GM12878 (cell line): Measurements from ENCODE around the gene PRKCG.

Source experiments
- BCL3 ChIP-seq: IDR thresholded peaks from 2 replicates; pipeline ENCODE4 v1.6.1; 2011; ENCODE audit warnings: borderline replicate concordance, low read depth, mild to moderate bottlenecking, moderate library complexity, low read length; ENCODE audit not compliant: insufficient read depth, poor library complexity, severe bottlenecking
- CEBPB ChIP-seq, 2 experiments: fragments of 150-350 bp in 1 of 2; IDR thresholded peaks; 2 replicates each; pipeline ENCODE4 v1.6.1; 2012 to 2014; ENCODE audit warnings: low read depth in 2 of 2, low read length in 2 of 2, borderline replicate concordance in 1 of 2, inconsistent platforms in 1 of 2
- CREB1 ChIP-seq: IDR thresholded peaks from 2 replicates; pipeline ENCODE4 v1.6.1; 2012; ENCODE audit warnings: low read depth, mild to moderate bottlenecking, inconsistent platforms
- EED ChIP-seq: sonication (generic); IDR thresholded peaks from 2 replicates; pipeline ENCODE4 v1.6.1; 2016; ENCODE audit warnings: antibody characterized with exemption, low read depth
- MYC ChIP-seq: IDR thresholded peaks from 2 replicates; pipeline ENCODE4 v1.6.1; 2011; ENCODE audit warnings: mild to moderate bottlenecking, low read length, moderate library complexity, inconsistent platforms; ENCODE audit not compliant: insufficient read depth, insufficient replicate concordance, insufficient read length, severe bottlenecking
- NRF1 ChIP-seq: conservative IDR thresholded peaks from 2 replicates; pipeline ENCODE4 v1.6.1; 2011; ENCODE audit warnings: mild to moderate bottlenecking, low read depth, low read length, improper control_type of control experiment
- TCF7 ChIP-seq: IDR thresholded peaks from 2 replicates; pipeline ENCODE4 v1.6.1; 2014; ENCODE audit warnings: antibody characterized with exemption, borderline replicate concordance
- YY1 ChIP-seq: IDR thresholded peaks from 2 replicates; pipeline ENCODE4 v1.6.1; 2011; ENCODE audit warnings: low read depth, mild to moderate bottlenecking, low read length
- ZBTB33 ChIP-seq: fragments of 450-650 bp; IDR thresholded peaks from 2 replicates; pipeline ENCODE4 v1.6.1; 2017; ENCODE audit warnings: mild to moderate bottlenecking

DNA sequence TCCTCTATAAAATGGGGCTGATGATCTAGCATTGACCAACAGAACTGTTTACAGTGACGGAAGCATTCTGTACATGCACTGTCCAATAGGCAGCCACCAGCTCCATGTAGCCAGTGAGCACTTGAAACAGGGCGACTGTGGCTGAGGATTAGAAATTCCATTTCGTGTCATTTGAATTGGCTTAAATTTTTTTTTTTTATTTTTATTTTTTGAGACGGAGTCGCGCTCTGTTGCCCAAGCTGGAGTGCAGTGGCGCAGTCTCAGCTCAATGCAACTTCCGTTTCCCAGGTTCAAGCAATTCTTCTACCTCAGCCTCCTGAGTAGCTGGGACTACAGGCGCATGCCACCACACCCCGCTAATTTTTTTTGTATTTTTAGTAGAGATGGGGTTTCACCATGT, 3.0 kb downstream of the PRKCG start:
- TF ChIP-seq NRF1 (no peak), CREB1 (no peak), ZBTB33 (no peak), MYC (no peak), BCL3 (no peak), TCF7 (no peak), CEBPB (IDR thresholded peaks at IDR 0.05; ENCODE audit: borderline replicate concordance in 1 of 2, low read depth in 2 of 2, low read length in 2 of 2) (no peak), YY1 (no peak), EED (no peak)
